HCT116 (cell line): ENCODE data around the gene ALKBH8. TPM values are rescaled to one million over a fixed set of nuclear protein-coding genes. Genes with fewer than 3 reads are reported as not detected.
"Not testable (repeated sequence)": the region's sequence is repeated elsewhere in the genome, so short reads cannot be mapped to it uniquely, and the experiment has no call there.

Experiments used
- ATAC-seq: fragments of 200-7000 bp; cut with Tn5 transposase; 2 replicates; pipeline ENCODE4 v1.9.1; 2020; ENCODE audit warnings: mild to moderate bottlenecking, moderate library complexity
- BruUV-seq: library from RNA; stranded (reverse); fragments of 400-500 nt; replicated peaks from 2 replicates; lab custom pipeline; 2021; lab: Mats Ljungman, UMichigan
- CTCF ChIA-PET: fragments of 300-600 bp; sonication (Branson Sonifier 250); formaldehyde crosslinking; loops from one replicate; lab custom pipeline; 2021; ENCODE audit warnings: antibody characterized with exemption; lab: Charles Lee
- POLR2A ChIA-PET: fragments of 300-600, 350-600 bp; sonication (Branson Sonifier 250); formaldehyde crosslinking; loops from one replicate; lab custom pipeline; 2021; ENCODE audit warnings: antibody characterized with exemption; lab: Charles Lee
- RAD21 ChIA-PET, 2 experiments: fragments of 300-600 bp; sonication (Branson Sonifier 250); formaldehyde crosslinking; loops; one replicate each; lab custom pipeline; 2023; ENCODE audit warnings: low total read pairs in 2 of 2; ENCODE audit not compliant: uncharacterized antibody in 2 of 2, unreplicated experiment in 2 of 2, low non-redundant PET in 1 of 2; lab: Charles Lee
- DNase-seq: peaks from one replicate; pipeline ENCODE4 v3.0.0-alpha.2; 2010; ENCODE audit warnings: low read depth, low spot score
- H2AFZ ChIP-seq: fragments of 200-600 bp; shearing (Covaris generic), sonication (generic); 2 replicates; pipeline ENCODE4 v1.6.1; 2017; ENCODE audit warnings: low read depth, mixed run types, mixed read lengths, antibody characterized with exemption, low read length; ENCODE audit not compliant: poor library complexity, severe bottlenecking
- H3K27ac ChIP-seq: 2 replicates; pipeline ENCODE4 v1.5.1; 2012; ENCODE audit warnings: low read depth, low read length
- H3K27me3 ChIP-seq: fragments of 200-600 bp; sonication (generic); 2 replicates; pipeline ENCODE4 v1.6.1; 2016; ENCODE audit warnings: mixed run types, low read length, mixed read lengths; ENCODE audit not compliant: insufficient read depth
- H3K36me3 ChIP-seq, 2 experiments: fragments of 200-500 bp in 1 of 2; fragments of 200-600 bp in 1 of 2; sonication (Bioruptor generic) in 1 of 2; sonication (generic) in 1 of 2; 2 replicates each; pipeline versions ENCODE4 v1.5.1 to v1.6.1; 2014 to 2016; ENCODE audit warnings: low read length in 2 of 2, inconsistent platforms in 1 of 2, mixed read lengths in 1 of 2, mixed run types in 1 of 2; ENCODE audit not compliant: insufficient read depth in 2 of 2, control insufficient read depth in 1 of 2
- H3K4me1 ChIP-seq, 2 experiments: fragments of 200-600 bp in 1 of 2; sonication (generic) in 1 of 2; 2 replicates each; pipeline versions ENCODE4 v1.5.1 to v1.6.1; 2012 to 2017; ENCODE audit warnings: low read length in 2 of 2, inconsistent platforms in 1 of 2, mild to moderate bottlenecking in 1 of 2, mixed read lengths in 1 of 2, mixed run types in 1 of 2, moderate library complexity in 1 of 2; ENCODE audit not compliant: insufficient read depth in 2 of 2, control insufficient read depth in 1 of 2
- H3K4me2 ChIP-seq: fragments of 200-600 bp; sonication (generic); 2 replicates; pipeline ENCODE4 v1.6.1; 2017; ENCODE audit warnings: mixed run types, low read length, mixed read lengths
- H3K4me3 ChIP-seq, 2 experiments: fragments of 200-600 bp in 1 of 2; sonication (generic) in 1 of 2; replicated peaks in 1 of 2; 2 replicates each; pipeline ENCODE4 v1.5.1; 2011 to 2016; ENCODE audit warnings: low read length in 2 of 2, control low read depth in 1 of 2, low read depth in 1 of 2, mild to moderate bottlenecking in 1 of 2, mixed read lengths in 1 of 2, mixed run types in 1 of 2
- H3K79me2 ChIP-seq: fragments of 200-600 bp; sonication (generic); 2 replicates; pipeline ENCODE4 v1.6.1; 2017; ENCODE audit warnings: mild to moderate bottlenecking, mixed run types, low read length, moderate library complexity, mixed read lengths; ENCODE audit not compliant: insufficient read depth
- H3K9ac ChIP-seq: fragments of 200-600 bp; sonication (generic); 2 replicates; pipeline ENCODE4 v1.6.1; 2016; ENCODE audit warnings: low read length, mixed read lengths
- H3K9me2 ChIP-seq: fragments of 200-600 bp; sonication (generic), shearing (Covaris generic); 2 replicates; pipeline ENCODE4 v1.6.1; 2017; ENCODE audit warnings: mixed run types, mild to moderate bottlenecking, moderate library complexity; ENCODE audit not compliant: insufficient read depth
- H3K9me3 ChIP-seq, 2 experiments: fragments of 200-500 bp in 1 of 2; fragments of 200-600 bp in 1 of 2; sonication (Bioruptor generic) in 1 of 2; sonication (generic) in 1 of 2; 2 replicates each; pipeline ENCODE4 v1.6.1; 2014 to 2017; ENCODE audit warnings: low read length in 2 of 2, mixed read lengths in 2 of 2, inconsistent platforms in 1 of 2, low read depth in 1 of 2, mild to moderate bottlenecking in 1 of 2, mixed run types in 1 of 2, moderate library complexity in 1 of 2; ENCODE audit not compliant: control insufficient read depth in 1 of 2, insufficient read depth in 1 of 2
- H4K20me1 ChIP-seq: fragments of 200-600 bp; sonication (generic), shearing (Covaris generic); 2 replicates; pipeline ENCODE4 v1.6.1; 2017; ENCODE audit warnings: mixed run types, mild to moderate bottlenecking, moderate library complexity; ENCODE audit not compliant: insufficient read depth
- ELF1 ChIP-seq: IDR thresholded peaks from 2 replicates; pipeline ENCODE4 v1.6.1; 2012; ENCODE audit warnings: low read depth, borderline replicate concordance
- RAD21 ChIP-seq: IDR thresholded peaks from 2 replicates; pipeline ENCODE4 v1.6.1; 2012; ENCODE audit warnings: low read depth, mild to moderate bottlenecking
- SIN3A ChIP-seq: IDR thresholded peaks from 2 replicates; pipeline ENCODE4 v1.6.1; 2012; ENCODE audit warnings: low read depth
- SRF ChIP-seq: IDR thresholded peaks from 2 replicates; pipeline ENCODE4 v1.6.1; 2012; ENCODE audit warnings: low read depth
- YY1 ChIP-seq: IDR thresholded peaks from 2 replicates; pipeline ENCODE4 v1.6.1; 2011; ENCODE audit warnings: low read length, low read depth, moderate library complexity, mild to moderate bottlenecking; ENCODE audit not compliant: insufficient replicate concordance; ENCODE audit errors: extremely low read depth
- ZBTB33 ChIP-seq: IDR thresholded peaks from 2 replicates; pipeline ENCODE4 v1.6.1; 2011; ENCODE audit warnings: mild to moderate bottlenecking, low read length, moderate library complexity; ENCODE audit not compliant: insufficient replicate concordance; ENCODE audit errors: extremely low read depth
- ZNF274 ChIP-seq: fragments of 200-500 bp; sonication (Bioruptor generic); IDR thresholded peaks from 2 replicates; pipeline ENCODE4 v1.6.1; 2014; ENCODE audit warnings: mild to moderate bottlenecking, low read depth, low read length, inconsistent platforms
- intact Hi-C: fragments of 100-400 bp; cut with micrococcal nuclease; formaldehyde crosslinking; loops from 2 replicates; pipeline ENCODE4 v1.10.0; 2022
- total RNA-seq: library from RNA; stranded (reverse); gene quantifications from one replicate; pipeline ENCODE4 v1.2.1, GENCODE V29; 2021; ENCODE audit not compliant: unreplicated experiment
- TF ChIP-seq, protein P1 (sequence below): IDR thresholded peaks from 2 replicates; pipeline ENCODE4 v1.6.1; 2012

The ALKBH8 gene
- total RNA-seq, 1 experiment from 2014 or later, result 11.6 TPM

DNA sequence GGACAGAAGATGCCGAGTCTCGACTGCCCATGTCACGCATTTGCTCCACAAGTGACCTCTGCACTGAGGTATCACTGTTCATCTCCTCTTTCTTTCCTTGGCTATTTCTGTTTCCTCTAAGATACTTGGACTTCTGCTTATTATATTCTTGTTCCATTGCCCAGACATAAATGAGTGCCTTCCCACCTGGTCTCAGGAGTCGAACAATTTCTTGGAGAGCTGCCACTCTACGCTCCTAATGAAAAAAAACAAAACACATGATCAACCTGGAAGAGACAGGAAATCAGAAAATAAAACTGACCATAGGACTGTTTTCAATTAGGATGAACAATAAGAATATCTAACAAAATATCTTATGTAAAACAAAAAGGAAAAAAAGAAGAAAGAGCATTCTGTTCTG is 60.6 kb downstream of the ALKBH8 start:
- DNase-seq (no peak), ATAC-seq (no peak)
- ChIA-PET RAD21 (no interaction called here), POLR2A (no interaction called here), CTCF (no interaction called here)
- Histone ChIP-seq H3K27ac (no peak overlapping the region), H3K9me2 (no peaks in the 10 kb centered on the region), H3K27me3 (no peaks in the 10 kb centered on the region), H3K36me3 (peaks cover 0 to 18% of the 10 kb centered on the region in 2 experiments; a peak in 2 of 4 replicates), H3K9me3 (peaks cover 0 to 4% of the 10 kb centered on the region in 2 experiments; a peak in 2 of 4 replicates), H2AFZ (no peak overlapping the region), H3K79me2 (no peaks in the 10 kb centered on the region), H3K4me2 (no peak overlapping the region), H3K4me1 (no peaks in the 10 kb centered on the region), H3K4me3 (no peak overlapping the region), H3K9ac (no peak overlapping the region), H4K20me1 (no peaks in the 10 kb centered on the region)
- intact Hi-C loops, result no loop called here
- BruUV-seq, result no TSS peak
- no peak for TF ChIP-seq ZBTB33
- TF ChIP-seq ELF1, result no peak

GRCh38 chr11:107501713-107502112 is 63.8 kb downstream of the ALKBH8 start:
- Histone ChIP-seq H3K36me3 (peaks cover 0 to 18% of the 10 kb centered on the region in 2 experiments; a peak in 2 of 4 replicates), H2AFZ (no peak overlapping the region), H3K4me2 (no peak overlapping the region), H3K9me2 (no peaks in the 10 kb centered on the region), H3K4me1 (no peaks in the 10 kb centered on the region), H3K4me3 (no peak overlapping the region), H3K27ac (no peak overlapping the region), H4K20me1 (no peaks in the 10 kb centered on the region), H3K9me3 (peaks cover 0 to 4% of the 10 kb centered on the region in 2 experiments; a peak in 2 of 4 replicates)
- CTCF ChIA-PET, result no interaction called here
- ATAC-seq, result no peak
- RAD21 ChIA-PET, result no interaction called here
- no TSS peak for BruUV-seq
- TF ChIP-seq ELF1, result no peak
- TF ChIP-seq ZNF274, result no peak
- TF ChIP-seq SIN3A, result no peak
- no peak for TF ChIP-seq YY1
- TF ChIP-seq, protein P1, sequence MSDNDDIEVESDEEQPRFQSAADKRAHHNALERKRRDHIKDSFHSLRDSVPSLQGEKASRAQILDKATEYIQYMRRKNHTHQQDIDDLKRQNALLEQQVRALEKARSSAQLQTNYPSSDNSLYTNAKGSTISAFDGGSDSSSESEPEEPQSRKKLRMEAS, result no peak
- TF ChIP-seq SRF, result no peak
- no peak for TF ChIP-seq ZBTB33
- TF ChIP-seq RAD21, result no peak
- TF ChIP-seq, all 23 proteins: peak for 0
- H3K27me3 ChIP-seq, result no peaks in the 10 kb centered on the region
- intact Hi-C loops, result no loop called here
- H3K79me2 ChIP-seq, result no peaks in the 10 kb centered on the region
- no peak for DNase-seq
- H3K9ac ChIP-seq, result no peak overlapping the region
- POLR2A ChIA-PET, result no interaction called here

DNA sequence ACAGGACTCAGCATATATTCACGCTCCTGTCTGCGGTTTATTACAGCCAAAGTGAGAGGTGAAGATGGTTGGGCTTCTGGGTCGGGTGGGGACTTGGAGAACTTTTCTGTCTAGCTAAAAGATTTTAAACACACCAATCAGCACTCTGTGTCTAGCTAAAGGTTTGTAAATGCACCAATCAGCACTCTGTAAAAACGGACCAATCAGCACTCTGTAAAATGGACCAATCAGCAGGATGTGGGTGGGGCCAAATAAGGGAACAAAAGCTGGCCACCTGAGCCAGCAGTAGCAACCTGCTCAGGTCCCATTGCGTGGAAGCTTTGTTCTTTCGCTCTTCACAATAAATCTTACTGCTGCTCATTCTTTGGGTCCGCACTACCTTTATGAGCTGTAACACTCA is 68.2 kb downstream of the ALKBH8 start:
- H3K4me2 ChIP-seq, H3K27me3 ChIP-seq, H3K36me3 ChIP-seq, H2AFZ ChIP-seq, CTCF ChIA-PET, H3K9me3 ChIP-seq, H3K9ac ChIP-seq, H3K4me3 ChIP-seq, BruUV-seq, H3K9me2 ChIP-seq, DNase-seq, intact Hi-C loops, H3K27ac ChIP-seq, ATAC-seq, POLR2A ChIA-PET, H3K4me1 ChIP-seq, H4K20me1 ChIP-seq, H3K79me2 ChIP-seq, RAD21 ChIA-PET: not testable (repeated sequence)
